GM18511 (cell line): ENCODE results near the gene SIGLEC5.

ENCODE experiments used
- ATAC-seq: cut with Tn5 transposase; IDR thresholded peaks from one replicate; pipeline ENCODE4 v1.9.1; 2021; ENCODE audit warnings: mild to moderate bottlenecking, moderate library complexity; ENCODE audit not compliant: unreplicated experiment

SIGLEC5 gene

GRCh38 chr19:51590441-51590840 lies 39.8 kb downstream of the SIGLEC5 start:
- ATAC-seq: no peak

DNA sequence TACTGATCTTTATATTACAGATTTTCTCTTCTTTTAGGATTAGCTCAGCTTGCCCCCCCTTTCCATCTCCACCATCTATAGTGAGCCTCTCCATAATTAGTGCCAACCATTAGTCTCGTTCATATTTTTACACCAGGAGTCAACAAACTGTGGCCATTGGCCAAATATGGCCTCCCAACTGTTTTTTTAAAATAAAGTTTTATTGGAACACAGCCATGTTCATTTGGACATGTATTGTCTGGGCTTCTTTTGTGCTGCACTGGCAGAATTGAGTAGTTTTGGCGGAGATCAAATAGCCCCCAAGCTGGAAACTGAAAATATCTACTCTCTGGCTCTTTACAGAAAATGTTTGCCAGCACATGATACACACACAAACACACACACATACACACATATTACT lies 40.7 kb downstream of the SIGLEC5 start:
- ATAC-seq: no peak

- ATAC-seq: no peak
Observed at GRCh38 chr19:51587264-51588191, 42.7 kb downstream of the SIGLEC5 start.

DNA sequence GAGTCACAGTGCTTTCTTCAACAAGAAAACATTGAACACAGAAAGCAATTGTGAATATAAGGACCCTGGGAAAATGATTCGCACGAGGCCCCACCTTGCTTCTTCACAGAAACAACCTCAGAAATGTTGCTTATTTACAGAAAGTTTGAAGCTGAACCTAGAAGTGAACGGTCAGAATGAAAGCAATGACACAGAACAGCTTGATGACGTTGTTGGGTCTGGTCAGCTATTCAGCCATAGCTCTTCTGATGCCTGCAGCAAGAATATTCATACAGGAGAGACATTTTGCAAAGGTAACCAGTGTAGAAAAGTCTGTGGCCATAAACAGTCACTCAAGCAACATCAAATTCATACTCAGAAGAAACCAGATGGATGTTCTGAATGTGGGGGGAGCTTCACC lies 43.4 kb downstream of the SIGLEC5 start:
- ATAC-seq: no peak

- ATAC-seq: no peak
Observed at GRCh38 chr19:51586103-51586728, 44.0 kb downstream of the SIGLEC5 start.

- ATAC-seq: no peak
Observed at GRCh38 chr19:51576850-51577249, 53.4 kb downstream of the SIGLEC5 start.

DNA sequence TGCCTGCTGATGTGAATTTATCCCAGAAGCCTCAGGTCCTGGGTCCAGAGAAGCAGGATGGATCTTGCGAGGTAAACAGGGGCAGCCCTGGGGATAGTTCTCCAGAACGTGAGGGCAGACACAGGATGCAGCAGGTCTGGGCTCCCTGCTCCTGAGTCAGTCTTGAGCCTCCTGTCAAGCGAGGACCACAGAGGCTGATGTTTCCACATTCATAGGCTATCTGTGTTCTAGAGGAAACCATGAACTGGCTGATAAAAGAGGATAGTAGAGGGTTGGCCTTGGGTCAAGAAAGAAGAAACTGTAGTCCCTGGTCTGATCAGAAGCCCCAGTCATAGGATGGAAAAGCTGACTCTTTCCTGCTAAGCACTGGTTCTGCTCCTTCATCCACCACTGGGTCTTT lies 56.9 kb downstream of the SIGLEC5 start:
- ATAC-seq: no peak

- ATAC-seq: no peak
Observed at GRCh38 chr19:51572908-51573307, 57.3 kb downstream of the SIGLEC5 start.

GRCh38 chr19:51572410-51572809 lies 57.8 kb downstream of the SIGLEC5 start:
- no peak for ATAC-seq

- no peak for ATAC-seq
Observed at GRCh38 chr19:51571599-51571998, 58.6 kb downstream of the SIGLEC5 start.

GRCh38 chr19:51570962-51571575 lies 59.1 kb downstream of the SIGLEC5 start, which contains the start of gene ZNF175:
Gene ZNF175 (plus strand): TSS chr19:51571283. CDS start chr19:51573330, 2,047 bp downstream.
- ATAC-seq: peak; percentile 91

DNA sequence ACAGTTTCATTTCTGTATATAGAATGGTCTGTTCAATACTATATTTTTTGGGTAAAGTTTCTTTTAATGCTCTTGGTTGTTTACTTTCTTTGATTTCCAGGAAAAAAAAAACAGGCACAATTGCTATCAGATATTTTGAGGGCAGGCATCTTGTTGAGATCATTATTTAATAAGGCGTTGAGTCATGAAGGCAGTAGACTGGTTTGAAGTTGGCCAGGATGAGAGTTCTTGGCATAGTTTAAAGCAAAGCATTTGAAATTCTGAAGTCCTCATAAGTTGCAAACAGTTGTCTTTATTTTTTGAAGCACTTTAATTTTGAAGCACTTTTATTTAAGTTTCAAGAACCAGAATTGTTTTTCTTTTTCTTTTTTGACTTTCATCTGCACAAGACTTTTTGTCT lies 61.7 kb downstream of the SIGLEC5 start:
- ATAC-seq: no peak

DNA sequence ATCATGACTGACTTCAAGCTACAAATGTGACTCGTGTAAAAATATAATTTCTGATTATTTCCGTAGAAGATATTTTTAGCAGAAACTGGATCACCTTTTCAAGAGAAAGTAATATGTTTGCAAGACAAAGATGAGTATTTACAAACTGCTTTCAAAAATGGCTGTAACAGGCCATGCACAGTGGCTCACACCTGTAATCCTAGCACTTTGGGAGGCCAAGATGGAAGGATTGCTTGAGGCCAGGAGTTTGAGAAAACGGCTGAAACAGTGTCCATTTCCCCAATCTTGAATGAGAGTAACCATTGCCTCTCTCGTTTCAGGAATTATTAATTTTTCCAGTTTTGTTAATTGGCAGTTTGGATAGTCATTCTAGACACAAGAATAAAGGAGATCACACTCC lies 62.6 kb downstream of the SIGLEC5 start:
- ATAC-seq: no peak

DNA sequence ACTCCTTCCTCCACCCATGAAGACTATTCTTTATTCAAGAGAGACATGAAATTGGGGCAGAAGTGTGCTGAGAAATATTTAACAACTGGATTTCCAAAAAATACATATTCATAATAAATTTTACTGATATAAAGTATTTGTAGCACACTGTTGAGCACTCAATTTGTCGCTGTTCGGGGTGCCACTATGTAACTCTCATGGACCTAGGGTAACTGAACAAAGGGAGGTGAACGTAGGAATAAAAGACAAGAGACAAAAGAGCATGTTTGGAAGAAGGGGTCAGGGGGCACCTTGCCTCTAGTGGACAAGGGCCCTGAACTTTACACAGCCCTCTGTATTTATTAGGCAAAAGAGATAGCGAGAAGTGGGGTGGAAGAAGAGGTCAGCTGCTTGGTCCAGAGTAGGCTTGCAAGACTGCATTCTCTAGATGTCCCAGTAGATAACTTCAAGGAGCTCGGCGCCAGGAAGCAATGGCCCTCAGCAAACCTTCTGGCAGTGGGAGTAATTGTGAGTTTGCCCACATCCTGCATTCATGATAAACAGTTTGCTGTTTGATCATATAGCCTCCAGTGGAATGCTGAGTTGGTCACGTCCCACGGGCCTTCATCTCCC lies 63.6 kb downstream of the SIGLEC5 start:
- no peak for ATAC-seq

DNA sequence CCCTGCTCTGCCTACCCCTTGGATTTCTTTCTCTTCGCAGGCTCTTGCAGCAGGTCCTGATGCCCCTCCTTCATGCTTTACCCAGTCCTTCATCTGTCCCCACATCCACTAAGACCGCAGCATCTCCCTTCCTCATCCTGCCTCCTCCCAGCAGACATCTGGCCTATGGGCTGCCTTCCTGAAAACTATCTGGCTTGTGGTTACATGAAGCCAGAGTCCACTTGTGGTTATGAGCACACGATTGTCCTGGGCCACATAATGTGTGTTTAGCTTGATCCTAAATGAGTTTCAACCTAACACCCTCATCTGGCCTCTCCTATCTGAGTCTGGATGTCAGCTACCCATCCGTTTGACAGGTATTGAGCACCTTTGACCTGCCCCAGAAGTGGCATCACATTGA lies 64.6 kb downstream of the SIGLEC5 start:
- ATAC-seq: no peak

DNA sequence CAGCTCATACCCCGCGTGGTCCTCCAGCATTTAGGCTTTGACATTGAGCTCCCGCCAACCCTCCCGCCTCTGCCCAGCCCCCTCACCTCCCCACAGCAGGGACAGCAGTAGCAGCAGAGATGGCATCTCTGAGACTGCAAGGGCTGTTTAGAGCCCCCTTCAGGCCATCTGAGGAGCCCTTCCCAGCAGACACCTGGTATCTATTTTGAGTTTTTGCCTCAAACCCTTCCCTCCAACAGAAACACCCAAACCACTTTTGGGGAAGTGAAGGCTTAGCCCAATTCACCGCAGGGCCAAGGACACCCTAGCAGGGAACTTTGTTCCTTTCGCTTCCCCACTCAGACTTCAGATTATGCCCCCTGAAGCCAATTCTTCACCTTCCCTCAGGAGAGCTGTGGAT lies 65.4 kb downstream of the SIGLEC5 start:
- no peak for ATAC-seq
